ENCODE data around the gene TMEM138. TPM values are rescaled to one million over a fixed set of nuclear protein-coding genes. Genes with fewer than 3 reads are reported as not detected.
A peak's percentile ranks its signal among the peaks of the same experiment; 100 is the strongest.

TMEM138 gene
- total and polyA plus RNA-seq, 9 donors: 21.5 to 115 (median 53.4) TPM

GRCh38 chr11:61368646-61369045, 6.5 kb downstream of the TMEM138 start:
- peak in 1 of 5 donors; percentile 30 for DNase-seq
- peaks cover 22% of the 10 kb centered on the region for H3K4me1 ChIP-seq (ENCODE audit: insufficient read depth)
- 89 to 91% (median 89%) methylated on average over 7 of the region's 7 CpGs for WGBS, 3 donors

GRCh38 chr11:61369372-61370348, 7.5 kb downstream of the TMEM138 start:
- no peak for TF ChIP-seq CTCF (IDR thresholded peaks at IDR 0.05)
- TF ChIP-seq EP300 (IDR thresholded peaks at IDR 0.05): no peak
- TF ChIP-seq POLR2A (IDR thresholded peaks at IDR 0.05): no peak
- 18 to 31% (median 22%) methylated on average over 9 of the region's 9 CpGs for WGBS, 3 donors
- Histone ChIP-seq H3K36me3 (no peaks in the 10 kb centered on the region), H3K27ac (peak overlapping the region in 1 of 2 donors; percentile 66), H3K4me3 (no peak overlapping the region), H3K4me1 (ENCODE audit: insufficient read depth) (peaks cover 22% of the 10 kb centered on the region), H3K27me3 (no peaks in the 10 kb centered on the region), H3K9me3 (no peaks in the 10 kb centered on the region)
- intact Hi-C loops (cut with DNase I): no loop called here
- peak; percentile 75 to 89 (median 84) for DNase-seq

More at GRCh38 chr11:61368646-61369045, 6.5 kb downstream of the TMEM138 start:
- no peaks in the 10 kb centered on the region for H3K36me3 ChIP-seq
- H3K27ac ChIP-seq: peak overlapping the region in 1 of 2 donors; percentile 47
- no peak overlapping the region for H3K4me3 ChIP-seq
- no peaks in the 10 kb centered on the region for H3K27me3 ChIP-seq
- no peaks in the 10 kb centered on the region for H3K9me3 ChIP-seq
- intact Hi-C loops (cut with DNase I): no loop called here
- TF ChIP-seq EP300 (IDR thresholded peaks at IDR 0.05) (no peak), CTCF (IDR thresholded peaks at IDR 0.05) (no peak), POLR2A (IDR thresholded peaks at IDR 0.05) (no peak)

GRCh38 chr11:61370349-61371005, 8.3 kb downstream of the TMEM138 start:
- Histone ChIP-seq H3K4me1 (ENCODE audit: insufficient read depth) (peaks cover 22% of the 10 kb centered on the region), H3K27ac (peak overlapping the region in 1 of 2 donors; percentile 66), H3K4me3 (no peak overlapping the region), H3K36me3 (no peaks in the 10 kb centered on the region), H3K9me3 (no peaks in the 10 kb centered on the region), H3K27me3 (no peaks in the 10 kb centered on the region)
- TF ChIP-seq POLR2A (IDR thresholded peaks at IDR 0.05) (no peak), EP300 (IDR thresholded peaks at IDR 0.05) (no peak), CTCF (IDR thresholded peaks at IDR 0.05) (no peak)
- 72 to 88% (median 81%) methylated on average over 8 of the region's 8 CpGs for WGBS, 3 donors
- no peak for DNase-seq
- intact Hi-C loops (cut with DNase I): no loop called here

- intact Hi-C loops (cut with DNase I): no loop called here
- Histone ChIP-seq H3K36me3 (no peaks in the 10 kb centered on the region), H3K9me3 (no peaks in the 10 kb centered on the region), H3K27ac (no peak overlapping the region), H3K4me1 (ENCODE audit: insufficient read depth) (peaks cover 22% of the 10 kb centered on the region), H3K4me3 (no peak overlapping the region), H3K27me3 (no peaks in the 10 kb centered on the region)
- no peak for DNase-seq
- TF ChIP-seq CTCF (IDR thresholded peaks at IDR 0.05) (no peak), POLR2A (IDR thresholded peaks at IDR 0.05) (no peak), EP300 (IDR thresholded peaks at IDR 0.05) (no peak)
- 88 to 89% (median 88%) methylated on average over 8 of the region's 8 CpGs for WGBS, 3 donors
These were observed 10.7 kb downstream of the TMEM138 start for GRCh38 chr11:61372659-61373420.
